ENCODE data around the gene SMIM23. TPM values are rescaled to one million over a fixed set of nuclear protein-coding genes. Genes with fewer than 3 reads are reported as not detected.

The SMIM23 gene
- total and polyA plus RNA-seq, 2 of the 4 experiments (the other 2 are of a cell fraction) = not detected

DNA sequence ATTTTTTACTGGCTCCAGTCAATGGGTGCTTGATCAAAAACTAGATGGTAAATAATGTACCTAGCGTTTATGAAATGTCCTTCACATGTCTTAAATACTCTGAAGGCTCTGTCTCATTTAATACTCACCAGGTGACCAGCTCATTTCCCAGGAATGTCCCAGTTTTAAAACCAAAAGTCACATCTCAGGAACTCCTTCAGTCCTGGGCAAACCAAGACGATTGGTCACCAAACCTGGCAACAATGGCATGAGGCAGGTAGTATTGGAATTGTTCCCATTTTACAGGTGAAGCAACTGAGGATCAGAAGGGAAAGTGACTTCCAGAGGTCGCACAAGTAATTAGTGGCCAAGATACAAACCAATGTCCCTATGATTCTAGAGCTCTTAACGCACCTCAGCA lies 27.7 kb downstream of the SMIM23 start:
- no peak for ATAC-seq (ENCODE audit: low read depth)
- H3K18ac ChIP-seq (ENCODE audit: low read depth, low read length) = no peak overlapping the region
- H2AFZ ChIP-seq (replicated peaks; ENCODE audit: low read length, poor library complexity) = no peak overlapping the region
- TF ChIP-seq NFE2L2 (IDR thresholded peaks at IDR 0.05; ENCODE audit: low read depth, low read length) = no peak
- no peak for TF ChIP-seq MAFK (IDR thresholded peaks at IDR 0.05; ENCODE audit: low read depth, low read length)
- TF ChIP-seq, protein P1, sequence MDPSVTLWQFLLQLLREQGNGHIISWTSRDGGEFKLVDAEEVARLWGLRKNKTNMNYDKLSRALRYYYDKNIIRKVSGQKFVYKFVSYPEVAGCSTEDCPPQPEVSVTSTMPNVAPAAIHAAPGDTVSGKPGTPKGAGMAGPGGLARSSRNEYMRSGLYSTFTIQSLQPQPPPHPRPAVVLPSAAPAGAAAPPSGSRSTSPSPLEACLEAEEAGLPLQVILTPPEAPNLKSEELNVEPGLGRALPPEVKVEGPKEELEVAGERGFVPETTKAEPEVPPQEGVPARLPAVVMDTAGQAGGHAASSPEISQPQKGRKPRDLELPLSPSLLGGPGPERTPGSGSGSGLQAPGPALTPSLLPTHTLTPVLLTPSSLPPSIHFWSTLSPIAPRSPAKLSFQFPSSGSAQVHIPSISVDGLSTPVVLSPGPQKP (IDR thresholded peaks at IDR 0.05; ENCODE audit: borderline replicate concordance, low read depth, low read length) = no peak
- TF ChIP-seq POLR2A (IDR thresholded peaks at IDR 0.05; ENCODE audit: low read depth, low read length) = no peak
- TF ChIP-seq, protein P2, sequence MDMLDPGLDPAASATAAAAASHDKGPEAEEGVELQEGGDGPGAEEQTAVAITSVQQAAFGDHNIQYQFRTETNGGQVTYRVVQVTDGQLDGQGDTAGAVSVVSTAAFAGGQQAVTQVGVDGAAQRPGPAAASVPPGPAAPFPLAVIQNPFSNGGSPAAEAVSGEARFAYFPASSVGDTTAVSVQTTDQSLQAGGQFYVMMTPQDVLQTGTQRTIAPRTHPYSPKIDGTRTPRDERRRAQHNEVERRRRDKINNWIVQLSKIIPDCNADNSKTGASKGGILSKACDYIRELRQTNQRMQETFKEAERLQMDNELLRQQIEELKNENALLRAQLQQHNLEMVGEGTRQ (IDR thresholded peaks at IDR 0.05; ENCODE audit: low read depth, low read length) = no peak
- H3K9ac ChIP-seq (ENCODE audit: low read depth, low read length) = no peak overlapping the region
- H2AK5ac ChIP-seq (ENCODE audit: low read depth, low read length) = no peak overlapping the region
- H4K8ac ChIP-seq (ENCODE audit: low read depth in 2 of 2, low read length in 2 of 2) = no peak overlapping the region
- dilution Hi-C loops (cut with HindIII; ENCODE audit: low sequenced_read_pairs, unreplicated experiment) = no loop called here
- H4K20me1 ChIP-seq (ENCODE audit: insufficient read depth, low read length) = no peaks in the 10 kb centered on the region
- H4K5ac ChIP-seq (ENCODE audit: low read depth, low read length) = no peak overlapping the region
- H2AK9ac ChIP-seq (replicated peaks; ENCODE audit: low read depth, low read length, poor library complexity) = no peak overlapping the region
- H3K27ac ChIP-seq (ENCODE audit: insufficient read depth, low read length) = no peak overlapping the region
- H2BK5ac ChIP-seq (ENCODE audit: low read depth, low read length, poor library complexity, severe bottlenecking) = no peak overlapping the region
- no peaks in the 10 kb centered on the region for H3K9me1 ChIP-seq (ENCODE audit: insufficient read depth, low read length)
- no peak overlapping the region for H2BK15ac ChIP-seq (ENCODE audit: low read depth, low read length)
- no peak overlapping the region for H3K4me3 ChIP-seq (ENCODE audit: insufficient read depth, low read depth, low read length)
- in situ Hi-C loops (cut with MboI; ENCODE audit: low sequenced_read_pairs) = no loop called here
- H3K23ac ChIP-seq (ENCODE audit: low read depth, low read length) = no peak overlapping the region
- intact Hi-C loops (cut with micrococcal nuclease) = no loop called here
- peaks cover 18% of the 10 kb centered on the region for H3K27me3 ChIP-seq (ENCODE audit: control insufficient read depth, insufficient read depth, low read length)
- H2BK20ac ChIP-seq (ENCODE audit: low read depth, low read length) = no peak overlapping the region
- no peaks in the 10 kb centered on the region for H3K4me1 ChIP-seq (ENCODE audit: control insufficient read depth, insufficient read depth, low read length)
- H3K56ac ChIP-seq (ENCODE audit: extremely low read depth, insufficient read depth, low read length) = no peak overlapping the region
- 88% methylated on average over 1 of the region's 4 CpGs; no CpG with 5 or more reads in 1 of the 2 experiments for WGBS, 2 experiments (ENCODE audit: extremely low coverage in 2 of 2, insufficient read length in 1 of 2)
- H4K91ac ChIP-seq (ENCODE audit: insufficient read depth, low read depth, low read length) = no peak overlapping the region
- DNase-seq = no peak
- ChIA-PET CTCF (interaction anchor here (1.3 kb wide), 1 partner anchor 9 kb away, joined by 3 read pairs; no protein-coding TSS in a partner anchor), POLR2A (ENCODE audit: unreplicated experiment) (interaction anchor here (0.6 kb wide), 1 partner anchor 194 kb away, joined by 4 read pairs; no protein-coding TSS in a partner anchor)
- no peaks in the 10 kb centered on the region for H3K36me3 ChIP-seq (ENCODE audit: control insufficient read depth, insufficient read depth, low read length)
- no peak overlapping the region for H3K4me2 ChIP-seq (ENCODE audit: low read depth, low read length)
- no peaks in the 10 kb centered on the region for H3K9me3 ChIP-seq (ENCODE audit: control insufficient read depth, insufficient read depth, low read length)
- no peak overlapping the region for H3K4ac ChIP-seq (ENCODE audit: low read depth, low read length)
- no peaks in the 10 kb centered on the region for H3K79me1 ChIP-seq (ENCODE audit: low read depth in 1 of 2, low read length in 2 of 2)
- no peak overlapping the region for H3K14ac ChIP-seq (replicated peaks; ENCODE audit: low read depth, low read length)
- no peak overlapping the region for H2BK120ac ChIP-seq (ENCODE audit: low read depth, low read length)
- no TSS peak for BruUV-seq (replicated peaks)
